Chondrocyte (in vitro differentiated cells): ENCODE data around the gene RAB5B. TPM values are rescaled to one million over a fixed set of nuclear protein-coding genes. Genes with fewer than 3 reads are reported as not detected.

ENCODE experiments used
- DNase-seq: peaks from one replicate; pipeline ENCODE4 v3.0.0; 2021; ENCODE audit warnings: mixed read lengths, low spot score
- H3K27ac Mint-ChIP-seq: one replicate; pipeline ENCODE4 v1.8.0; 2021; ENCODE audit warnings: mild to moderate bottlenecking, moderate library complexity, mixed read lengths; ENCODE audit not compliant: unreplicated experiment
- H3K27me3 Mint-ChIP-seq: 2 replicates; pipeline ENCODE4 v1.8.0; 2021; ENCODE audit warnings: low read depth, mixed read lengths
- H3K36me3 Mint-ChIP-seq: 2 replicates; pipeline ENCODE4 v1.8.0; 2021; ENCODE audit warnings: low read depth, mixed read lengths
- H3K4me1 Mint-ChIP-seq: 2 replicates; pipeline ENCODE4 v1.8.0; 2021; ENCODE audit warnings: low read depth, mild to moderate bottlenecking, mixed read lengths
- H3K4me3 Mint-ChIP-seq: one replicate; pipeline ENCODE4 v1.8.0; 2021; ENCODE audit warnings: mild to moderate bottlenecking, moderate library complexity, mixed read lengths; ENCODE audit not compliant: unreplicated experiment
- H3K9me3 Mint-ChIP-seq: 2 replicates; pipeline ENCODE4 v1.8.0; 2021; ENCODE audit warnings: low read depth, mixed read lengths
- CTCF ChIP-seq: fragments of 200-600 bp; sonication (generic); IDR thresholded peaks from 2 replicates; pipeline ENCODE4 v1.5.0; 2021; ENCODE audit warnings: antibody characterized with exemption, mild to moderate bottlenecking, moderate library complexity
- total RNA-seq: library from RNA; stranded (reverse); gene quantifications from 3 replicates; pipeline ENCODE4 v1.2.1, GENCODE V29; 2021

The RAB5B gene
- total RNA-seq, 1 donor from 2014 or later, result 105 TPM

- no peak overlapping the region for H3K4me3 Mint-ChIP-seq
- no peak for TF ChIP-seq CTCF
- no peak for DNase-seq
Measured at GRCh38 chr12:56014205-56014604, 40.3 kb downstream of the RAB5B start.

GRCh38 chr12:56017181-56017580 lies 43.3 kb downstream of the RAB5B start:
- no peak for DNase-seq
- no peak overlapping the region for H3K27ac Mint-ChIP-seq
- H3K36me3 Mint-ChIP-seq, result peaks cover 3% of the 10 kb centered on the region
- H3K4me1 Mint-ChIP-seq, result peaks cover 17% of the 10 kb centered on the region
- no peaks in the 10 kb centered on the region for H3K27me3 Mint-ChIP-seq
- no peak for TF ChIP-seq CTCF
- H3K9me3 Mint-ChIP-seq, result no peaks in the 10 kb centered on the region
- no peak overlapping the region for H3K4me3 Mint-ChIP-seq

More at GRCh38 chr12:56014205-56014604, 40.3 kb downstream of the RAB5B start:
- Mint-ChIP-seq H3K27me3 (no peaks in the 10 kb centered on the region), H3K9me3 (no peaks in the 10 kb centered on the region), H3K27ac (no peak overlapping the region), H3K4me1 (peaks cover under 1% of the 10 kb centered on the region), H3K36me3 (peaks cover 3% of the 10 kb centered on the region)

- H3K9me3 Mint-ChIP-seq, result no peaks in the 10 kb centered on the region
- H3K4me1 Mint-ChIP-seq, result peaks cover 17% of the 10 kb centered on the region
- no peak overlapping the region for H3K4me3 Mint-ChIP-seq
- TF ChIP-seq CTCF, result no peak
- no peak overlapping the region for H3K27ac Mint-ChIP-seq
- H3K27me3 Mint-ChIP-seq, result no peaks in the 10 kb centered on the region
- peaks cover 3% of the 10 kb centered on the region for H3K36me3 Mint-ChIP-seq
- no peak for DNase-seq
Measured at GRCh38 chr12:56018356-56018755, 44.5 kb downstream of the RAB5B start.

- Mint-ChIP-seq H3K27ac (no peak within 1 kb of the TSS), H3K27me3 (no peaks in the 10 kb centered on the region), H3K36me3 (peaks cover 4% of the 10 kb centered on the region), H3K9me3 (no peaks in the 10 kb centered on the region), H3K4me3 (peak within 1 kb of the TSS; percentile 69), H3K4me1 (peaks cover 17% of the 10 kb centered on the region)
- DNase-seq, result no peak
- TF ChIP-seq CTCF, result no peak
Measured at GRCh38 chr12:56020423-56021184, 46.7 kb downstream of the RAB5B start, which contains the start of gene IKZF4. Gene IKZF4 (plus strand): TSS chr12:56021043. CDS start chr12:56021494, 451 bp downstream.

- Mint-ChIP-seq H3K27ac (no peak overlapping the region), H3K4me3 (peak overlapping the region; percentile 69), H3K9me3 (no peaks in the 10 kb centered on the region), H3K36me3 (peaks cover 4% of the 10 kb centered on the region), H3K27me3 (no peaks in the 10 kb centered on the region), H3K4me1 (peaks cover 17% of the 10 kb centered on the region)
- no peak for TF ChIP-seq CTCF
- DNase-seq, result no peak
Measured at GRCh38 chr12:56021889-56022497, 48.1 kb downstream of the RAB5B start.
